Measurements from ENCODE around the gene EPN2.
"Not testable (repeated sequence)": the region's sequence is repeated elsewhere in the genome, so short reads cannot be mapped to it uniquely, and the experiment has no call there.

The EPN2 gene

DNA sequence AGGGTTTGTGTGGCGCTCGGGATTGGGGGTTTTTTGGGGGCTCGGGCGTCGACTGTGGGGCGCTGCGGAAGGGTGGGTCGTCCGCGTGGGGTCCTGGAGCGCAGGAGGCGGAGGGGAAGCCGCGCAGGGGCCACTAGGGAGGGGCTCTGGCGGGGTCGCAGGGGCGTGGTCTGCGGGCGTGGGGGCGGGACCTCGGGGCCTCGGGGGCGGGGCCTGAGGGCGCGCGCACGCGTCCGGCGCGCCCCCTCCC is at the start of gene EPN2:
Gene EPN2 (plus strand): TSS at position 228 of the 250 bp plus-strand sequence. CDS start 45,754 bp downstream, outside the sequence.
- DNase-seq: peak; percentile 56

DNA sequence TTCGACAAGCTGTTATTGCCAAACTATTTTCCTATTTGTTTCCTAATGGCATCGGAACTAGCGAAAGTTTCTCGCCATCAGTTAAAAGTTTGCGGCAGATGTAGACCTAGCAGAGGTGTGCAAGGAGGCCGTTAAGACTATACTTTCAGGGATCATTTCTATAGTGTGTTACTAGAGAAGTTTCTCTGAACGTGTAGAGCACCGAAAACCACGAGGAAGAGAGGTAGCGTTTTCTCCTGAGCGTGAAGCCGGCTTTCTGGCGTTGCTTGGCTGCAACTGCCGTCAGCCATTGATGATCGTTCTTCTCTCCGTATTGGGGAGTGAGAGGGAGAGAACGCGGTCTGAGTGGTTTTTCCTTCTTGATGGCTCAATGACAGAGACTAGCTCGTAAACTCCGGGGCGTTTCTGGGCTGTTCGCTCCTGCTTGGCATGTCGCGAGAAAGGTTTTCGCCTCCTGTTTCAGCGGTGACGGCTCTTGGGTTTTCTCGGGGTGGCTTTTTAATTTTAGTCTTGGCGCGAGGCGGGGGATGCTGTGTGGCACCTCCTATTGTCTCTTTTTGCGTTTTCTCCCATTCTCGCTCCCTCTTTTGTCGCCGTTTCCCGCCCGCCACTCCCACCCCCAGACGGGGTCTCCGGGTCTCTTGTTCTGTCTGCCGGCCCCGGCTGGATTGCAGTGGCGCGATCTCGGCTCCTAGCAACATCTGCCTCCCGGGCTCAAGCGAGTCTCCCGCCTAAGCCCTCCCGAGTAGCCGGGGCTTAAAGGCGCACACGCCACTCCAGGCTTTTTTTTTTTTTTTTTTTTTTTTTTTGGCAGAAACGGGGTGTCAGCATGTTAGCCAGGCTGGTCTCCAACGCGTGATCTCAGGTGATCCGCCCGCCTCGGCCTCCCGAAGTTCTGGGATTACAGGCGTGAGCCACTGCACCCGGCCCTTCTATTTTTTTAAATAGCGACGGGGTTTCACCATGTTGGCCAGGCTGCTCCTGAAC is 49.0 kb upstream of the EPN2 start:
- not testable (repeated sequence) for DNase-seq

DNA sequence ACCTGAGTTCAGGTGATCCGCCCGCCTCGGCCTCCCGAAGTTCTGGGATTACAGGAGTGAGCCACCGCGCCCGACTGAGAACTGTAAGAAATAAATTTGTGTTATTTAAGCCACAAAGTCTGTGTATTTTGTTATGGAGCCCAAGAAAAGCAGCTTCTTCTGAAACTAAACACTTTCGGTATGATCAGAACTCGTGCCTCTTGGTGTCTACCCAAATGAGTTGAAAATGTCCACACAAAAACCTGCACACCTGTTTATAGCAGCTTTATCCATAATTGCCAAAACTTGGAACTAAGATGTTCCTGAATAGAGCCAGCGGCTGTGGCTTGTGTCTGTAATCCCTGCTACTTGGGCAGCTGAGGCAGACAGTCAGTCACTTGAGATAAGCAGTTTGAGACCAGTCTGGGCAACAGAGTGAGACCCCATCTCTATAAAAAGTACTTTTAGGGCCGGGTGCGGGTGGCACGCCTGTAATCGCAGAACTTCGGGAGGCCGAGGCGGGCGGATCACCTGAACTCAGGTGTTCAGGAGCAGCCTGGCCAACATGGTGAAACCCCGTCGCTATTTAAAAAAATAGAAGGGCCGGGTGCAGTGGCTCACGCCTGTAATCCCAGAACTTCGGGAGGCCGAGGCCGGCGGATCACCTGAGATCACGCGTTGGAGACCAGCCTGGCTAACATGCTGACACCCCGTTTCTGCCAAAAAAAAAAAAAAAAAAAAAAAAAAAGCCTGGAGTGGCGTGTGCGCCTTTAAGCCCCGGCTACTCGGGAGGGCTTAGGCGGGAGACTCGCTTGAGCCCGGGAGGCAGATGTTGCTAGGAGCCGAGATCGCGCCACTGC is 48.1 kb upstream of the EPN2 start:
- not testable (repeated sequence) for DNase-seq

DNA sequence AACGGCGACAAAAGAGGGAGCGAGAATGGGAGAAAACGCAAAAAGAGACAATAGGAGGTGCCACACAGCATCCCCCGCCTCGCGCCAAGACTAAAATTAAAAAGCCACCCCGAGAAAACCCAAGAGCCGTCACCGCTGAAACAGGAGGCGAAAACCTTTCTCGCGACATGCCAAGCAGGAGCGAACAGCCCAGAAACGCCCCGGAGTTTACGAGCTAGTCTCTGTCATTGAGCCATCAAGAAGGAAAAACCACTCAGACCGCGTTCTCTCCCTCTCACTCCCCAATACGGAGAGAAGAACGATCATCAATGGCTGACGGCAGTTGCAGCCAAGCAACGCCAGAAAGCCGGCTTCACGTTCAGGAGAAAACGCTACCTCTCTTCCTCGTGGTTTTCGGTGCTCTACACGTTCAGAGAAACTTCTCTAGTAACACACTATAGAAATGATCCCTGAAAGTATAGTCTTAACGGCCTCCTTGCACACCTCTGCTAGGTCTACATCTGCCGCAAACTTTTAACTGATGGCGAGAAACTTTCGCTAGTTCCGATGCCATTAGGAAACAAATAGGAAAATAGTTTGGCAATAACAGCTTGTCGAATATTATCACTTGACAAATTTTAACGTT is 47.3 kb upstream of the EPN2 start:
- not testable (repeated sequence) for DNase-seq

DNA sequence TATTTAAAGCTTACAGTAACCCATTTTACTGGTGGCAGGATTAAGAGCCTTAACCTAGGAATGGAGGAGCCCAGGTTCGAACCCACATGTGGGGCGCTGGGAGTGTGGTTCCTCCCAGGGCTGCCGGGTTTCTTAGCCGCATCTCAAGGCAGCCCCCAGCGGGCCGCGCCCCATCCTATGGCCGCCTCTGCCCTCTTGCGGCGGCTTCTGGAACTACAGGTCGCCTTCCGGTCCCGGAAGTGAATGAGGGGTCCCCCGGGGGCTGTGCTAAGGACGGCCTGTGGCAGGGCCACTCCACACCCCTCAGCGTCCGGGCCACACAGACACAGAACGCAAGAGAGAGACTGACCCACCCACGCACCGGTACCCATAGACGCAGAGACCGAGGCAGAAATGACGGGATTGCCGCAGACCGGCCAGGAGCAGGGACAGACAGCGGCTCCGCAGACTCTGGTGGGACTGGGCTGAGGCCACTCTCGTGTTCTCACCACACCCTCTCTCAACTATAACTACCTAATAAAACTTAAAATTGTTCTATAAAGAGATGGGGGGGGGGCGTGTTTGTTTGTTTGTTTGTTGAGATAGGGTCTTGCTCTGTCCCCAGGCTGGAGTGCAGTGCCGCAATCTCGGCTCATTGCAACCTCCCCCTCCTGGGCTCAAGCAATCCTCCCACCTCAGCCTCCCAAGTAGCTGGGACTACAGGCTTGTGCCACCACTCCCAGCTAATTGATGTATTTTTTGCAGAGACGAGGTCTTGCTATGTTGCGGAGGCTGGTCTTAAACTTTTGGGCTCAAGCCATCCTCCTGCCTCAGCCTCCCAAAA is 40.6 kb upstream of the EPN2 start:
- DNase-seq: not testable (repeated sequence)

DNA sequence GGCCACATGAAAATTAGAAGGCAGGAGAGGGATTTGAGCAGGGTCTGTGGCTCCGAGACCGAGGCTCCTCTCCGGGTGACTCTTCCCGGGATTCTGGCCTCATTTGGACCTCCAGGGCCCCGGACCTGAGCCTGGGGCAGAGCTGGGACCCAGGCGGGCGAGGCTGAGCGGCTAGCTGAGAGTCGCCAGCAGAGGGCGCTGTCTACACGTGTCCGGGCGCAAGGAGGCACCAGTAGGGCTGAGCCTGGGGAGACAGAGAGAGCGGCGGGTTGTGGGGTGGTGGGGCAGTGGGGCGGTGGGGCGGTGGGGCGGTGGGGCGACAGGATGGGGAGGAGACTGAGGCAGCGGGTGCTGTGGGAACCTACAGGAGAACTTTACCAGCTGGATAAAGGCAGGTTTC is 34.7 kb upstream of the EPN2 start:
- not testable (repeated sequence) for DNase-seq

DNA sequence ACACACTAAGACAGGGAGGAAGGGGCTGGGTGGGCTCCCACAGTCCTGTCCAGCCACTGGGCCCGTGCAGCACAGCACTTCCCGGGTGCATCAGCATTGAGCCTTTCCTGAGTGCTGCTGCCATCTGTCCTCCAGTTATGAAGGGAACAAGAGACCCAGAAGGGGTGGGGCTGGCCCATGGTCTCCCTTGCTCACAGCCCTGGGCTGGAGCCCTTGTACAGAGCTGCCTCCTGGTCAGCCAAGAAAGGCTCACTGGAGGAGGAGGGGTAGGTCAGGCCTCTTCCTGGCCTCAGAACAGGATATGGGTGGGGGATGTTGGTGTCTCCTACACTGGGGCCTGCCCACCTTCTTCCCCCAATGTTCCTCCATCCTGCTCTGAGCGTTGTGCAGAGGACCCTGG is 33.7 kb upstream of the EPN2 start:
- DNase-seq: not testable (repeated sequence)

DNA sequence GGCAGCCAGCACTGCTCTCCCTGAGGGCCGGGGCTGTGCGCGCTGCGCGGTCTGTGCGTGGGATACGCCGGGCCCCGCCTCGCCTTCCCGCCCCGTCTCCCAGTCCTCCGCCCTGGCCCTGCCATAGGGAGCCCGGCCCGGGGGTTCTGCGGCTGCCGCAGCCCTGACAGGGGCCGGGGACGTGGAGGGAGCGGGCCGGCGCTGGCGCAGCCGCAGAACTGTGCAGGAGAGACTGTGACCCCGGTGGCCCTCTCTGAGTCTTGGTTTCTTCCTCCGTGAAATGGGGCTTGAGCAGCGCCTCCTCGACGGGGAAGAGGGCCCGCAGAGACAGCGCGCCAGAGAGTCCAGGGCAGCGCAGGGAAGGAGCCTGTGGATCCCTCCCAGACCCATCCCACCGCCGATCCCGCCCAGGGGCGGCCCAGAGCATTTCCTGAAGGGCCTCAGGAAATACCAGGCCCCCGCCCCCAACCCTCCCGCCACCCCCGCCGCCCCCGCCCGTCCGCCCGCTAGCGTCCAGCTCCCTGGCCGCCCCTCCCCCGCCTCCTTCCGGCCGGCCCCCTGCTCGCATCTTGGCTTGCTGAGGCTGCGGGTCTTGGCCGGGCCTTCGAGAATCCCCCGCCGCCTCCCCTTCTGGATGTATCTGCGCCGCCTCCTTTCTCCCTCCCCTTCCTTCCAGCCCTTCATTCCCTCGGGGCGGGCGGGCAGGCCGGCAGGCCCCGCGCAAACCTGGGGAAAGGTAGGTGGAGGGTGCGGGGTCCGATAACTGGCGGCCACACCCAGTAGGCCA is 21.9 kb upstream of the EPN2 start:
- not testable (repeated sequence) for DNase-seq

DNA sequence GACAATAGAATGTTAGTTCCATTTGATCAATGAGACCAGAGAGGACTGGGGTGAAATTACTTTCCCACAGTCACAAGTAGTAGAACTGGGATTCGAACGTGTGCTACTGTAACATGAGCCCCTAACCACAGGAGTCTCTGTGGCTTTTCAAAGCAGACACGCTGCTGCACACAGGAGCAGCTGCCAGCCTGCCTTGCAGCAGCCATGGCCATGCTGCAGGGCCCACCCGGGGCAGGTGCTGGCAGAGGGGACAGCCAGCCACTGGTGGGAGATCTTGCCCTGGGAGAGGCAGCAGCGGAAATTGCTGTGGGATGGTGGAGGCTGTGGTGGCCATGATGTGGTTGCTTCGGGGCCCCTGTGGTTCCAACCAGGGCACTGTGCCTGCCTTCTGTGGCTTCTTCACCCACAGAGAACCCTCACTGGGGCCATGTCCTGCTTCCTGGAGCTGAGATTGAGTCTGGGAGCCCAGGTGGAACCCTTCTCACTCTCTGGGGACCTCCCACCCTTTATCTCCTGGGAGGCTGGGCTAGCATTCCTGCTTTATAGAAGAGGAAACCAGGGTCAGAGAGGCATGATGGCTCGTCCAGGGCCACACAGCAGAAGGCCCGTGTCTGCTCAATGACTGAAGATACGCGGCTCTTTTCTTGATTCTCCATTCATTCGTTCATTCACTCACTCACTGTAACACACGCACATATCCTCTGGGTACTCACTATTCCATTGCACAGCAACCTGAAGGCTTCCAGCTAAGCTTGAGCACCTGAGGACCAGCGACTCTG is 20.8 kb upstream of the EPN2 start:
- DNase-seq: not testable (repeated sequence)

DNA sequence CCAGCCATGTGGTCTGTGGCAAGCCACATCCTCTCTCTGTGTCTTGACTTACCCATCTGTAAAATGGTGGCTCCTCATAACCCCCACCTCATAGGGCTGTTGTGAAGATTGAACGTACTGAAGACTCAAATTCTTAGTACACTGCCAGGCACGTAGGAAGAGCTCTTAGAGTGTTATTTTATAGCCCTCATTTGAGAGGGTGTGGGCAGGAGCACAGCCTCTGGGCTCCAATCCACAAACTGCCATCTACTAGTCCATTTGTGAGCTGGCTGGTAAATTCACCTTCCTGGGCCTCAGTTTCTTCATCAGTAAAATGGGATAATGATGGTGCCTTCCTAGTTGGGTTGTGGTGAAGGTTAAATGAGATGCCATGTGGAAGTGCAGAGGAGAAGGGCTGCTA is 18.3 kb upstream of the EPN2 start:
- not testable (repeated sequence) for DNase-seq

DNA sequence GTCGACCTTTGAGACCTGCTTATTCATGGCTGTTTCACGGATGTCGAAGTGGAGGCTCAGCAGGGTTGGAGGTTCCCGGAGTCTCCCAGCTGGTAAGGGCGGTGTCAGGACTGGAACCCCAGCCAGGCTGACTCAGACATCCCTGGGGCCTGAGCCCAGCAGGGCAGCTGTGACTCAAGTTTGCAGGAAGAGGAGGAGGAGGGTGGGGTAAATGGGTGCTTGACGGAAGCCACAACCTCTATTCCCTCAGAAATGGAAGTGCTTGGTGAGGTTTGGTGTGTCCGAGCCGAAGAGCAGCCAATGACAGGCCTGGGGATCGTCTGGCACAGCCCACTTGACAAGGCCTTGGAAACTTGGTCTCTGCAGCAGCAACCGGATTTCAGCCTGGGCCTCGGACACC is 17.8 kb upstream of the EPN2 start:
- not testable (repeated sequence) for DNase-seq

DNA sequence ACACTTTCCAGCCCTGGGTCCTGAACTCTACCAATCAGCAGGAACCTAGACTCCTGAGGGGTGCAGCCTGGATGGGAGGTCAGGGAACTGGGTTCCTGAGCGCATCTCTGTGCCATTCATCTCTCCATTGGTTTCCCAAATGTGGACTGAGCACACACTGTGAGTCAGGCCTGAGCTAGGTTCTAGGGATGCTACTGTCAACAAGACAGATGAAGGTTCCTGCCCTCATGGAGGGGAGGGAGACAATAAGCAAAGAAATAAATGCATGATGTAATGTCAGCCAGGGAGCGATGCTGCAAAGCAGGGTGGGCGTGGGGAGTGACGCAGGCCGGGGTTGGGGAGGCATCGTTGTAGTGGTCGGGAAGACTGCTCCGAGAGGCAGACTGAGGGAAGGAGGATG is 17.0 kb upstream of the EPN2 start:
- DNase-seq: not testable (repeated sequence)

DNA sequence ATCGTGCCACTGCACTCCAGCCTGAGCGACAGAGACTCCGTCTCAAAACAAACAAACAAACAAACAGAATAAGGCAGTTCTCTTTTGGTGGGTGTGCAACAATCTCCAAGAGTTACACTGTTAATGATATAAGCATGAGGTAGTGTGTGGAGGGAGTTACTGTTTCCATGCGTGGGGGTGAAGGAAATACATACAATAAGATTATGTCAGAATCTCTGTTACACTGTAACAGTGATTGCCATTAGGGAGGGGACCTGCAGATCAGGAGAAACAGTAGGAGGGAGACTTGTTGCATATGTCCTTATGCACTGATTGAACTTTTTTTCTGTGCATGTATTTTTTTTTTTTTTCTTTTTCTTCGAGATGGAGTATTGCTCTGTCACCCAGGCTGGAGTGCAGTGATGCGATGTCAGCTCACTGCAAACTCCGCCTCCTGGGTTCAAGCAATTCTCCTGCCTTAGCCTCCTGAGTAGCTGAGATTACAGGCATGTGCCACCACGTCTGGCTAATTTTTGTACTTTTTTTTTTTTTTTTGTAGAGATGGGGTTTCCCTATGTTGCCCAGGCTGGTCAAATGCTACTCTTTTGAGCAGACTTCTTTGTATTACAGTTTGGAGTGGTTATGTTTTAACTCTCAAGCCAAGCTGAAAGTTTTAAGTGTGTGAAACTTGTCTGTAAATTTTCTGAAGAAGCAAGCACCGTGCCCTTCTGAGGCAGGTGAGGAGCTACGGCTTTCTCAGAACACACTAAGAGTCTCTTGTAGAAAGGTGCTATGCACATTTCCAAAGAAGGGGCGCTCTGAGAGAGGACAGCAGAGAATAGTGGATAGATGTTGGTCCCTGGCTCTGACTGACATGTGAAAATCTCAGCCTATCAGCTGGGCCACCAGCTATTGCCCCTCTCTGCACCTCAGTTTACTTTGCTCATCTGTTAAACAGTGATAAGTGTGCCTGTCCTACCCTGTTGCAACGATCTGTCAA is 10.3 kb upstream of the EPN2 start:
- DNase-seq: not testable (repeated sequence)

DNA sequence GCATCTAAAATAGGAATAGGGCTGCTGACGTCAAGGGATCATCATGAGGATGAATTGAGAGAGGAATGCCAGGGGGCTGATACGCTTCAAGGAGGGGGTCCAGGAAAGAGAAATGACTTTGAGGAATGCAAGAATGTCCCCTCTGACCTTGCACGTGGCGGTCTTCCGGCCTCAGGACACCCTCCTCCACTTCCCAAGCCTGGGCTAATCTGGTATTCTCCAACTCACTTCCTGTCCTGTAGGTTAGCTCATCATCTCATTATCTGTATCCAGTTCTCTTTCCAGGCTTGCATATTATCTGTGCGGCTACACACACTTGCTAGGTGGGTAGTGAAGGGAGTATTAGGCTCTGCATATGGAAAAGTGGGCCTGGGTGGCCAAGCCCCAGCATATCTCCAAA is 2.5 kb upstream of the EPN2 start:
- DNase-seq: not testable (repeated sequence)

DNA sequence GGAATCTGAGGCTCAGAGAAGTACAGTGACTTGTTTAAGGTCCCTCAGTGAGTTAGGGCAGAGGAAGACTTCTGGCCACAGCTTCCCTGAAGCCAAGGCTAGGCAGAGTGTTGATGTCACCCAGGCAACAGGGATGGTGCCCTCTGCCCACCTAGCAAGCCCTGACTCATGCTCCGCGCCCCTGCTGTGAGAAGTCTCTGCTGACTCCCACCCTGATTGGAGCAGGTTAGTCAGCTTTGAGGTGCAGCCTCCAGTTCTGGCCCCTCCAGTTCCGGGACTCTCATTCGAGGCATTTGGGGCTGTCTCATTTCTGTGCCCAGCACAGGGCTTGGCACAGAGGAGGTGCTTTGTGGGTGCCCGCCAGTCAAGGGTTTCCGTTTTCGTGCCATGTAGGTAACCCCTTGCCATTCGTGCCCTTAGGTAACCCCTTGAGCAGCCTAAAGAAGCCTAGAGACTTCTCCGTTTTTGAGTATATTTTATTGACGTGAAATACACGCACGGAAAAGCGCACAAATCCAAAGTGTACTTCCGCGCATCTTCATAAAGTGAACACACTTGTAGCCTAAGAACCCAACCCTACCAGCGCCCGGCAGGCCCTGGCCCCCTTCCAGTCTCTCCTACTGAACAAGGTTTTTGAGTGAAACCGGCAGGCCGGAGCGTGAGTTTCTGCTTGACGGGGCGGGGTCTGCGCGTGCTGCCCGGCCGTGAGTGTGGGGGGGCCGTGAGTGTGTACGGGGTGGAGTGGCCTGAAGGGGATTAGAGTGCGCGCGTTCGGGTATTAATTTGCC is 621 bp upstream of the EPN2 start:
- DNase-seq: not testable (repeated sequence)

DNA sequence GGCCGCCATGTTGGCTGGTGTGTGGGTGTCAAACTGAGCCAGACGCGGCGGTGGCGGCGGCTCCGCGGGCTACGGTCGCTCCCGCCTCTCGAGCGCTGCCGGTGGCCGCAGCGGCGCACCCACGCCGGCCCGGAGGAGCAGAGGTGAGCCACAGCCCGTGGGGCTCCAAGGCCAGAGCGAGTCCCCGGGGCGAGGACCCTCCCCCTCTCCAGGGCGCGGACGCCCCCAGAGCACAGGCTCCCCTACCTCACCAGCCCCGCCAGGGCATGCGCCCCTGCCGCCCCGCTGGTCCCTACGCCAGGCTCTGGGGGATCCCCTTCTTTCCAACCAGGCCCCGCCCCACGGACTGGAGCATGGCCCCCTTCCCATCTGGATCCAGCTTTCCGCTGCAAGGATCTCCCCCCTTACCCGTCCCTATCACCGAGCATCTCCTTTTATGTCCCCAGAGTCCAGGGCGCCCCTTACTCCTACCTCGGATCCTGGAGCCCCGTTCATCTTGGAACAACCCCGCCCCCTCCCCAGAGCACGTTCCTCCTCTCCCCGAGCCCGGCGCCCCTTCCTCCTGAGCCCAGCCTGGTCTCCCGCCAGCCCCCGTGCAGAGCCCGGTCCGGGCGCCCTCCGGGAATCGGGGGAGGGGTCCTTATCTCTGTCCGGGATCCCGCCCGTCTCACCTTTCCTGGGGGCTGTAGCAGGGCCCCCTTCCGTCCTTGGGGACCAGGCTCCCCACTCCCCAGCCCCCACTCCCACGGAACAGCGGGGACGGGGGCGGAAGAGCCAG is 412 bp downstream of the EPN2 start:
- peak; percentile 23 for DNase-seq

DNA sequence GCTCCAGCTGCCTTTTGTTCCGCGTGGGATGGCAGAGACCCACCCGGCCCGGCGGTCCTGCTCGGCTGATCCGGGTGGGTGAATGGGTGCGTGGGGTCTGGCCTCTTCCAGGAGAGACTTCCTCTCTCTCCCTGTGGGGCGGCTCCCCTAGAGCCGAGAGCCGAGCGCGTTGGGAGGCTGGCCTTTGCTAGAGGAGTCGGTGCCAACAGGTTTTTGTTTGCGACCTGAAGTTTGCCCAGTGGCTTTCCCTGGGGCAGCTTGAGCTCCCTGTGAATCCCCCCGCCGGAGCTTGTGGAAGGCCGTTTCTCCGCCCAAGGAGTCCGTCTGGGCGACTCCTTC is 970 bp downstream of the EPN2 start:
- DNase-seq: peak; percentile 39

DNA sequence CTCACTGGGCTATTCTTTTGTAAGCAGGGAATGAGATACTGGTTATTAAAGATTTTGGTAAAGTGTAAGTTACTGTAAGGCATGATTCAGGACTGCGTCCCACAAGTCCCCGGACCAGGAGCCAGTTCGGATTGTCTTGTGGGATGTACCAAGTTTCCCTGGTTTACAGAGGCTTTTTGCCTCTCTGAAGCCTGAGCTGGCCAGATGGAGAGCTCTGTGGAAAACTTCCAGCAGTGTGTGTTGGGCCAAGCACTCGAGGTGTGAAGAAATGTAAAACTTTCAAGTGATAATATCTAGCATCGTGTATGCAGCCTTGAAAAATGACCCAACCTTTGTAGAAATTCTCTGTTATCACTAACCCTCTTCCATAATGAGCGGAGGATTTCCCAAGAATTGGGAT is 2.4 kb downstream of the EPN2 start:
- no peak for DNase-seq

Data from hematopoietic multipotent progenitor cell treated with erythropoietin and hydrocortisone succinate and interleukin-3 and kit ligand, for 6 days (in vitro differentiated cells).